Measurements from ENCODE around the gene PRR18. TPM values are rescaled to one million over a fixed set of nuclear protein-coding genes. Genes with fewer than 3 reads are reported as not detected.
A peak's percentile ranks its signal among the peaks of the same experiment; 100 is the strongest.

The PRR18 gene
- total and polyA plus RNA-seq, 4 donors, result 0.33 to 2.9 (median 0.87) TPM

DNA sequence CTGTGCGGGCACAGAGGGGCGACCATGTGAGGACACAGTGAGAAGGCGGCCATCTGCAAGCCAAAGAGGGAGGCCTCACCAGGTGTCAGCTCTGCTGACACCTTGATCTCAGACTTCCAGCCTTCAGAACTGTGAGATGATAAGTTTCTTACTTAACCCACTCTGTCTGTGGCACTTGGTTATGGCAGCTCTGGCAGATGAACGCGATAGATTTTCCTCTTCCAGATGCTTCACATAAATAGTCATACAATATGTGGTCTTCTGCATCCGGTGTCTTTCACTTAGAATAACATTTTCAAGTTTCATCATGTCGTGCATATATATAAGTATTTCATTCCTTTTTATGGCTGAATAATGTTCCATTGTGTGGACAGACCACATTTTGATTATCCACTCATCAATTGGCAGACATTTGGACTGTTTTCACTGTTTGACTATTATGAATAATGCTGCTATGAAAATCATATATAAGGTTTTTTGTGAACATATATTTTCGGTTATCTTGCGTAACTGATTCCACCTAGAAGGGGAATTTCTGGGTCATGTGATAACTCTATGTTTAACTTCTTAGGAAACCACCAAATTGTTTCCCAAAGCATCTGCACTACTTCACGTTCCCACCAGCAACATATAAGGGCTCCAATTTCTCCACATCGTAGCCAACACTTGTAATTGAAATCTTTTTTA lies 30.2 kb downstream of the PRR18 start:
- Histone ChIP-seq H3K4me1 (ENCODE audit: control insufficient read depth in 5 of 5, insufficient read depth in 5 of 5, low read length in 5 of 5) (no peaks in the 10 kb centered on the region), H3K27ac (ENCODE audit: low read depth in 1 of 2, low read length in 1 of 2) (no peak overlapping the region), H3K9me3 (ENCODE audit: control insufficient read depth in 4 of 4, insufficient read depth in 3 of 4, low read length in 3 of 4) (no peaks in the 10 kb centered on the region), H3K36me3 (ENCODE audit: control insufficient read depth in 4 of 4, insufficient read depth in 4 of 4, low read length in 4 of 4) (no peaks in the 10 kb centered on the region), H3K9ac (ENCODE audit: insufficient read depth in 1 of 2, low read length in 2 of 2) (no peak overlapping the region), H3K27me3 (ENCODE audit: control insufficient read depth in 3 of 3, insufficient read depth in 3 of 3, low read length in 2 of 3) (peaks cover 0 to 11% (median 3%) of the 10 kb centered on the region in 3 donors), H3K4me3 (no peak overlapping the region)
- WGBS, 2 donors, result 76 to 78% methylated on average over 11 of the region's 11 CpGs
- TF ChIP-seq, protein P1, sequence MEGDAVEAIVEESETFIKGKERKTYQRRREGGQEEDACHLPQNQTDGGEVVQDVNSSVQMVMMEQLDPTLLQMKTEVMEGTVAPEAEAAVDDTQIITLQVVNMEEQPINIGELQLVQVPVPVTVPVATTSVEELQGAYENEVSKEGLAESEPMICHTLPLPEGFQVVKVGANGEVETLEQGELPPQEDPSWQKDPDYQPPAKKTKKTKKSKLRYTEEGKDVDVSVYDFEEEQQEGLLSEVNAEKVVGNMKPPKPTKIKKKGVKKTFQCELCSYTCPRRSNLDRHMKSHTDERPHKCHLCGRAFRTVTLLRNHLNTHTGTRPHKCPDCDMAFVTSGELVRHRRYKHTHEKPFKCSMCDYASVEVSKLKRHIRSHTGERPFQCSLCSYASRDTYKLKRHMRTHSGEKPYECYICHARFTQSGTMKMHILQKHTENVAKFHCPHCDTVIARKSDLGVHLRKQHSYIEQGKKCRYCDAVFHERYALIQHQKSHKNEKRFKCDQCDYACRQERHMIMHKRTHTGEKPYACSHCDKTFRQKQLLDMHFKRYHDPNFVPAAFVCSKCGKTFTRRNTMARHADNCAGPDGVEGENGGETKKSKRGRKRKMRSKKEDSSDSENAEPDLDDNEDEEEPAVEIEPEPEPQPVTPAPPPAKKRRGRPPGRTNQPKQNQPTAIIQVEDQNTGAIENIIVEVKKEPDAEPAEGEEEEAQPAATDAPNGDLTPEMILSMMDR (IDR thresholded peaks at IDR 0.05; ENCODE audit: control extremely low read depth, extremely low read depth), result no peak
- DNase-seq, result no peak
- no peak for ATAC-seq (ENCODE audit: insufficient read depth, low FRiP score)

GRCh38 chr6:166277018-166277417 lies 31.2 kb downstream of the PRR18 start:
- H3K9me3 ChIP-seq (ENCODE audit: control insufficient read depth in 4 of 4, insufficient read depth in 3 of 4, low read length in 3 of 4), result no peaks in the 10 kb centered on the region
- no peaks in the 10 kb centered on the region for H3K4me1 ChIP-seq (ENCODE audit: control insufficient read depth in 5 of 5, insufficient read depth in 5 of 5, low read length in 5 of 5)
- H3K9ac ChIP-seq (ENCODE audit: insufficient read depth in 1 of 2, low read length in 2 of 2), result no peak overlapping the region
- H3K36me3 ChIP-seq (ENCODE audit: control insufficient read depth in 4 of 4, insufficient read depth in 4 of 4, low read length in 4 of 4), result no peaks in the 10 kb centered on the region
- H3K27me3 ChIP-seq (ENCODE audit: control insufficient read depth in 3 of 3, insufficient read depth in 3 of 3, low read length in 2 of 3), result peaks cover 0 to 11% (median 3%) of the 10 kb centered on the region in 3 donors
- peak in 1 of 3 donors; percentile 16 for DNase-seq
- TF ChIP-seq, protein P1 (IDR thresholded peaks at IDR 0.05; ENCODE audit: control extremely low read depth, extremely low read depth), result no peak
- WGBS, 2 donors, result 54 to 73% methylated on average over 11 of the region's 11 CpGs
- no peak for ATAC-seq (ENCODE audit: insufficient read depth, low FRiP score)
- no peak overlapping the region for H3K27ac ChIP-seq (ENCODE audit: low read depth in 1 of 2, low read length in 1 of 2)
- H3K4me3 ChIP-seq, result no peak overlapping the region

DNA sequence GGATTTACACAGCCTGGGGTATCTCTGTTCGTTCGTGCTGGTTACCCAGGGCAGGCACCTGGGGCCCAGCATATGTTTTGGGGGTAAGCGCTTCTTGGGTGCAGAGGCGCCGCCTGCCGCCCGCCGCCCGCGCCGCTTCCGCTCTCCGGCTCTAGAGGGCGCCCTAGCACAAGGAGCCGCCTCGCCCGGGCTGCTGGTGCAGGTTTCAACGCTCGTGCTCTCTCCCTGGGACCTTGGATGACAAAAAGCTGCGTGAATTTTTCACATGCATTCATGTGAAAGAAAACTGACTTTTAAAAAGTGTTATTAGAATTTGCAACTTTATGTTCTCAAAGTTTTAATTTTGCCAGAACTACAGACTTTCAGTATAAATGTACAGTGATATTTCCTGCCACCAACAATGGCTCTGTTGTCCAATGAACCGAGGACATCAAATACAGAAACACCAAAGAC lies 32.5 kb downstream of the PRR18 start:
- H3K27me3 ChIP-seq (ENCODE audit: control insufficient read depth in 3 of 3, insufficient read depth in 3 of 3, low read length in 2 of 3), result peaks cover 0 to 11% (median 3%) of the 10 kb centered on the region in 3 donors
- 3 to 4% methylated on average over 21 of the region's 21 CpGs for WGBS, 2 donors
- ATAC-seq (ENCODE audit: insufficient read depth, low FRiP score) (peak; percentile 85), DNase-seq (peak; percentile 52 to 68 (median 58))
- TF ChIP-seq, protein P1 (IDR thresholded peaks at IDR 0.05; ENCODE audit: control extremely low read depth, extremely low read depth), result peak; percentile 97
- no peaks in the 10 kb centered on the region for H3K9me3 ChIP-seq (ENCODE audit: control insufficient read depth in 4 of 4, insufficient read depth in 3 of 4, low read length in 3 of 4)
- H3K36me3 ChIP-seq (ENCODE audit: control insufficient read depth in 4 of 4, insufficient read depth in 4 of 4, low read length in 4 of 4), result no peaks in the 10 kb centered on the region
- H3K9ac ChIP-seq (ENCODE audit: insufficient read depth in 1 of 2, low read length in 2 of 2), result no peak overlapping the region
- no peak overlapping the region for H3K4me3 ChIP-seq
- no peak overlapping the region for H3K27ac ChIP-seq (ENCODE audit: low read depth in 1 of 2, low read length in 1 of 2)
- H3K4me1 ChIP-seq (ENCODE audit: control insufficient read depth in 5 of 5, insufficient read depth in 5 of 5, low read length in 5 of 5), result no peaks in the 10 kb centered on the region
